ENCODE results near the gene RALGDS. TPM values are rescaled to one million over a fixed set of nuclear protein-coding genes. Genes with fewer than 3 reads are reported as not detected.

The RALGDS gene
- total and polyA plus RNA-seq, 2 experiments from 2014 or later: 8.6 to 20.3 TPM

DNA sequence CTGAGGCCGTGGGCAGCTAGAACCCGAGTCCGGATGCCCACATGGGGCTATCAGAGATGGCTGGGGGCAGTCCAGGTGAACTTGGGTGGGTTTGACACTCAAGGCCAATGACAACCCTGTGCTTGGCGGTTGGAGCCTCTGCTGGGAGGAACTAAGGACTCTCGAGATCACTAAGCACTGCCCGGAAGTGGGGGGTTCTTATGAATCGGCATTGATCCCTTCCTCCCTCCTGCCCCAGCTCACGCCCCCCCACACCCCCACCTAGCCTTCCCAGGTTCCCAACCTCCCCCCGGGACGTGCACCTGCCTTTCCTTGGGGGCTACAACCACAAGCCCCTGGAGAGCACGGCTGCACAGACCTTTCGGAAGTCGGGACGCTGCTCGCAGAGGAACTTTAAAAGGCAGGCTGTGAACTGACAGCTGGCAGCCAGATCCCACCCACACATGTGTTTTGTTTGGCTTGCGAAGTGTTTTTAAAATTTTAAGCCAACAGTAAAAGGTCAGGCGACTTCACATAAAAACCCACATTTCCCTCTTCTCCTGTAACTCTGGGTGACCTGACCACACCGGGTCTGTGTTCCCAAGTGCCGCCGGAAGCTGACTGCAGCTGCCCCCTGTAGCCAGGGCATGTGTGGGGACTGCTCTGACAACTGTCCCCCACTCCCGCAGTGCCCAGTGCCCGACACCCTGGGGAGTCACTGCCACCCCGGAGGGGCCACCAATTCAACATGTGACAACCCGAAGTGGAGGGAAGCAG is 5.1 kb upstream of the RALGDS start:
- Histone ChIP-seq H2AFZ (no peak overlapping the region), H3F3A (replicated peaks; ENCODE audit: low read depth) (no peaks in the 10 kb centered on the region), H3K27me3 (ENCODE audit: insufficient read depth) (peaks cover 14% of the 10 kb centered on the region; the same call in 1 of the 2 replicates), H3K79me2 (replicated peaks; ENCODE audit: insufficient read depth) (no peaks in the 10 kb centered on the region), H3K4me3 (no peak overlapping the region), H3K4me1 (ENCODE audit: insufficient read depth) (no peaks in the 10 kb centered on the region), H3K36me3 (ENCODE audit: insufficient read depth) (no peaks in the 10 kb centered on the region), H3K4me2 (no peak overlapping the region), H4K20me1 (replicated peaks; ENCODE audit: insufficient read depth) (peaks cover 12% of the 10 kb centered on the region; the same call in 1 of the 2 replicates), H3K9me2 (ENCODE audit: insufficient read depth) (no peaks in the 10 kb centered on the region), H3K27ac (ENCODE audit: low read depth) (no peak overlapping the region)
- ATAC-seq: no peak
- TF ChIP-seq, protein P1, sequence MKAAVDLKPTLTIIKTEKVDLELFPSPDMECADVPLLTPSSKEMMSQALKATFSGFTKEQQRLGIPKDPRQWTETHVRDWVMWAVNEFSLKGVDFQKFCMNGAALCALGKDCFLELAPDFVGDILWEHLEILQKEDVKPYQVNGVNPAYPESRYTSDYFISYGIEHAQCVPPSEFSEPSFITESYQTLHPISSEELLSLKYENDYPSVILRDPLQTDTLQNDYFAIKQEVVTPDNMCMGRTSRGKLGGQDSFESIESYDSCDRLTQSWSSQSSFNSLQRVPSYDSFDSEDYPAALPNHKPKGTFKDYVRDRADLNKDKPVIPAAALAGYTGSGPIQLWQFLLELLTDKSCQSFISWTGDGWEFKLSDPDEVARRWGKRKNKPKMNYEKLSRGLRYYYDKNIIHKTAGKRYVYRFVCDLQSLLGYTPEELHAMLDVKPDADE (IDR thresholded peaks at IDR 0.05): no peak
- TF ChIP-seq POLR2AphosphoS5 (IDR thresholded peaks at IDR 0.05; ENCODE audit: low read depth) (no peak), JUNB (IDR thresholded peaks at IDR 0.05; ENCODE audit: unreplicated experiment) (no peak), CREB1 (CRISPR knock-in tag; IDR thresholded peaks at IDR 0.05; ENCODE audit: low read depth) (no peak), EZH2phosphoT487 (IDR thresholded peaks at IDR 0.05; ENCODE audit: unreplicated experiment) (no peak), EZH2 (IDR thresholded peaks at IDR 0.05; ENCODE audit: low read depth, unreplicated experiment) (no peak), NANOG (IDR thresholded peaks at IDR 0.05; ENCODE audit: borderline replicate concordance) (no peak), STAT1 (IDR thresholded peaks at IDR 0.05; ENCODE audit: unreplicated experiment) (no peak), ZNF114 (CRISPR knock-in tag; IDR thresholded peaks at IDR 0.05) (no peak), ZNF331 (CRISPR knock-in tag; IDR thresholded peaks at IDR 0.05; ENCODE audit: low read depth) (no peak)
- TF ChIP-seq, protein P2, sequence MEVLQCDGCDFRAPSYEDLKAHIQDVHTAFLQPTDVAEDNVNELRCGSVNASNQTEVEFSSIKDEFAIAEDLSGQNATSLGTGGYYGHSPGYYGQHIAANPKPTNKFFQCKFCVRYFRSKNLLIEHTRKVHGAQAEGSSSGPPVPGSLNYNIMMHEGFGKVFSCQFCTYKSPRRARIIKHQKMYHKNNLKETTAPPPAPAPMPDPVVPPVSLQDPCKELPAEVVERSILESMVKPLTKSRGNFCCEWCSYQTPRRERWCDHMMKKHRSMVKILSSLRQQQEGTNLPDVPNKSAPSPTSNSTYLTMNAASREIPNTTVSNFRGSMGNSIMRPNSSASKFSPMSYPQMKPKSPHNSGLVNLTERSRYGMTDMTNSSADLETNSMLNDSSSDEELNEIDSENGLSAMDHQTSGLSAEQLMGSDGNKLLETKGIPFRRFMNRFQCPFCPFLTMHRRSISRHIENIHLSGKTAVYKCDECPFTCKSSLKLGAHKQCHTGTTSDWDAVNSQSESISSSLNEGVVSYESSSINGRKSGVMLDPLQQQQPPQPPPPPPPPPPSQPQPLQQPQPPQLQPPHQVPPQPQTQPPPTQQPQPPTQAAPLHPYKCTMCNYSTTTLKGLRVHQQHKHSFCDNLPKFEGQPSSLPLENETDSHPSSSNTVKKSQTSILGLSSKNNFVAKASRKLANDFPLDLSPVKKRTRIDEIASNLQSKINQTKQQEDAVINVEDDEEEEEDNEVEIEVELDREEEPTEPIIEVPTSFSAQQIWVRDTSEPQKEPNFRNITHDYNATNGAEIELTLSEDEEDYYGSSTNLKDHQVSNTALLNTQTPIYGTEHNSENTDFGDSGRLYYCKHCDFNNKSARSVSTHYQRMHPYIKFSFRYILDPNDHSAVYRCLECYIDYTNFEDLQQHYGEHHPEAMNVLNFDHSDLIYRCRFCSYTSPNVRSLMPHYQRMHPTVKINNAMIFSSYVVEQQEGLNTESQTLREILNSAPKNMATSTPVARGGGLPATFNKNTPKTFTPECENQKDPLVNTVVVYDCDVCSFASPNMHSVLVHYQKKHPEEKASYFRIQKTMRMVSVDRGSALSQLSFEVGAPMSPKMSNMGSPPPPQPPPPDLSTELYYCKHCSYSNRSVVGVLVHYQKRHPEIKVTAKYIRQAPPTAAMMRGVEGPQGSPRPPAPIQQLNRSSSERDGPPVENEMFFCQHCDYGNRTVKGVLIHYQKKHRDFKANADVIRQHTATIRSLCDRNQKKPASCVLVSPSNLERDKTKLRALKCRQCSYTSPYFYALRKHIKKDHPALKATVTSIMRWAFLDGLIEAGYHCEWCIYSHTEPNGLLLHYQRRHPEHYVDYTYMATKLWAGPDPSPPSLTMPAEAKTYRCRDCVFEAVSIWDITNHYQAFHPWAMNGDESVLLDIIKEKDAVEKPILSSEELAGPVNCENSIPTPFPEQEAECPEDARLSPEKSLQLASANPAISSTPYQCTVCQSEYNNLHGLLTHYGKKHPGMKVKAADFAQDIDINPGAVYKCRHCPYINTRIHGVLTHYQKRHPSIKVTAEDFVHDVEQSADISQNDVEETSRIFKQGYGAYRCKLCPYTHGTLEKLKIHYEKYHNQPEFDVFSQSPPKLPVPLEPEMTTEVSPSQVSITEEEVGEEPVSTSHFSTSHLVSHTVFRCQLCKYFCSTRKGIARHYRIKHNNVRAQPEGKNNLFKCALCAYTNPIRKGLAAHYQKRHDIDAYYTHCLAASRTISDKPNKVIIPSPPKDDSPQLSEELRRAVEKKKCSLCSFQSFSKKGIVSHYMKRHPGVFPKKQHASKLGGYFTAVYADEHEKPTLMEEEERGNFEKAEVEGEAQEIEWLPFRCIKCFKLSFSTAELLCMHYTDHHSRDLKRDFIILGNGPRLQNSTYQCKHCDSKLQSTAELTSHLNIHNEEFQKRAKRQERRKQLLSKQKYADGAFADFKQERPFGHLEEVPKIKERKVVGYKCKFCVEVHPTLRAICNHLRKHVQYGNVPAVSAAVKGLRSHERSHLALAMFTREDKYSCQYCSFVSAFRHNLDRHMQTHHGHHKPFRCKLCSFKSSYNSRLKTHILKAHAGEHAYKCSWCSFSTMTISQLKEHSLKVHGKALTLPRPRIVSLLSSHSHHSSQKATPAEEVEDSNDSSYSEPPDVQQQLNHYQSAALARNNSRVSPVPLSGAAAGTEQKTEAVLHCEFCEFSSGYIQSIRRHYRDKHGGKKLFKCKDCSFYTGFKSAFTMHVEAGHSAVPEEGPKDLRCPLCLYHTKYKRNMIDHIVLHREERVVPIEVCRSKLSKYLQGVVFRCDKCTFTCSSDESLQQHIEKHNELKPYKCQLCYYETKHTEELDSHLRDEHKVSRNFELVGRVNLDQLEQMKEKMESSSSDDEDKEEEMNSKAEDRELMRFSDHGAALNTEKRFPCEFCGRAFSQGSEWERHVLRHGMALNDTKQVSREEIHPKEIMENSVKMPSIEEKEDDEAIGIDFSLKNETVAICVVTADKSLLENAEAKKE (CRISPR knock-in tag; IDR thresholded peaks at IDR 0.05): no peak
- TF ChIP-seq, protein P3, sequence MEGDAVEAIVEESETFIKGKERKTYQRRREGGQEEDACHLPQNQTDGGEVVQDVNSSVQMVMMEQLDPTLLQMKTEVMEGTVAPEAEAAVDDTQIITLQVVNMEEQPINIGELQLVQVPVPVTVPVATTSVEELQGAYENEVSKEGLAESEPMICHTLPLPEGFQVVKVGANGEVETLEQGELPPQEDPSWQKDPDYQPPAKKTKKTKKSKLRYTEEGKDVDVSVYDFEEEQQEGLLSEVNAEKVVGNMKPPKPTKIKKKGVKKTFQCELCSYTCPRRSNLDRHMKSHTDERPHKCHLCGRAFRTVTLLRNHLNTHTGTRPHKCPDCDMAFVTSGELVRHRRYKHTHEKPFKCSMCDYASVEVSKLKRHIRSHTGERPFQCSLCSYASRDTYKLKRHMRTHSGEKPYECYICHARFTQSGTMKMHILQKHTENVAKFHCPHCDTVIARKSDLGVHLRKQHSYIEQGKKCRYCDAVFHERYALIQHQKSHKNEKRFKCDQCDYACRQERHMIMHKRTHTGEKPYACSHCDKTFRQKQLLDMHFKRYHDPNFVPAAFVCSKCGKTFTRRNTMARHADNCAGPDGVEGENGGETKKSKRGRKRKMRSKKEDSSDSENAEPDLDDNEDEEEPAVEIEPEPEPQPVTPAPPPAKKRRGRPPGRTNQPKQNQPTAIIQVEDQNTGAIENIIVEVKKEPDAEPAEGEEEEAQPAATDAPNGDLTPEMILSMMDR (conservative IDR thresholded peaks at IDR 0.05; ENCODE audit: low read depth in 2 of 2): no peak
- TF ChIP-seq, protein P4, sequence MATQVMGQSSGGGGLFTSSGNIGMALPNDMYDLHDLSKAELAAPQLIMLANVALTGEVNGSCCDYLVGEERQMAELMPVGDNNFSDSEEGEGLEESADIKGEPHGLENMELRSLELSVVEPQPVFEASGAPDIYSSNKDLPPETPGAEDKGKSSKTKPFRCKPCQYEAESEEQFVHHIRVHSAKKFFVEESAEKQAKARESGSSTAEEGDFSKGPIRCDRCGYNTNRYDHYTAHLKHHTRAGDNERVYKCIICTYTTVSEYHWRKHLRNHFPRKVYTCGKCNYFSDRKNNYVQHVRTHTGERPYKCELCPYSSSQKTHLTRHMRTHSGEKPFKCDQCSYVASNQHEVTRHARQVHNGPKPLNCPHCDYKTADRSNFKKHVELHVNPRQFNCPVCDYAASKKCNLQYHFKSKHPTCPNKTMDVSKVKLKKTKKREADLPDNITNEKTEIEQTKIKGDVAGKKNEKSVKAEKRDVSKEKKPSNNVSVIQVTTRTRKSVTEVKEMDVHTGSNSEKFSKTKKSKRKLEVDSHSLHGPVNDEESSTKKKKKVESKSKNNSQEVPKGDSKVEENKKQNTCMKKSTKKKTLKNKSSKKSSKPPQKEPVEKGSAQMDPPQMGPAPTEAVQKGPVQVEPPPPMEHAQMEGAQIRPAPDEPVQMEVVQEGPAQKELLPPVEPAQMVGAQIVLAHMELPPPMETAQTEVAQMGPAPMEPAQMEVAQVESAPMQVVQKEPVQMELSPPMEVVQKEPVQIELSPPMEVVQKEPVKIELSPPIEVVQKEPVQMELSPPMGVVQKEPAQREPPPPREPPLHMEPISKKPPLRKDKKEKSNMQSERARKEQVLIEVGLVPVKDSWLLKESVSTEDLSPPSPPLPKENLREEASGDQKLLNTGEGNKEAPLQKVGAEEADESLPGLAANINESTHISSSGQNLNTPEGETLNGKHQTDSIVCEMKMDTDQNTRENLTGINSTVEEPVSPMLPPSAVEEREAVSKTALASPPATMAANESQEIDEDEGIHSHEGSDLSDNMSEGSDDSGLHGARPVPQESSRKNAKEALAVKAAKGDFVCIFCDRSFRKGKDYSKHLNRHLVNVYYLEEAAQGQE (IDR thresholded peaks at IDR 0.05; ENCODE audit: unreplicated experiment): no peak
- Mint-ChIP-seq H3K9me3 (no peaks in the 10 kb centered on the region), H3K4me1 (peaks cover 3% of the 10 kb centered on the region; the same call in 2 of the 3 replicates), H3K27ac (no peak overlapping the region), H3K36me3 (ENCODE audit: low read depth) (no peaks in the 10 kb centered on the region; the same call in 2 of the 3 replicates), H3K4me3 (no peak overlapping the region), H3K27me3 (ENCODE audit: insufficient read depth, low read depth, poor library complexity) (peaks cover 31% of the 10 kb centered on the region)
- DNase-seq (ENCODE audit: low spot score): no peak
